Activated CD4-positive, alpha-beta T cell treated with anti-CD3 and anti-CD28 coated beads, Interleukin-2, amount 50 U/mL, for 48 hours (primary cell): ENCODE data around the gene ASB8.
A peak's percentile ranks its signal among the peaks of the same experiment; 100 is the strongest.

Experiments
- DNase-seq, 2 experiments: peaks; one replicate each; pipeline ENCODE4 v3.0.0-alpha.2; 2020

ASB8 gene

GRCh38 chr12:48157018-48157888, at the start of gene ASB8:
TSS of gene ASB8 (minus strand) at chr12:48157515. CDS start at chr12:48153496, 4,019 bp downstream.
- peak; percentile 99 for DNase-seq

GRCh38 chr12:48203192-48203591, 45.9 kb upstream of the ASB8 start, which contains the start of gene OR10AD1:
TSS of gene OR10AD1 (minus strand) at chr12:48203292. CDS start at chr12:48203292, 0 bp downstream.
- DNase-seq = no peak

DNA sequence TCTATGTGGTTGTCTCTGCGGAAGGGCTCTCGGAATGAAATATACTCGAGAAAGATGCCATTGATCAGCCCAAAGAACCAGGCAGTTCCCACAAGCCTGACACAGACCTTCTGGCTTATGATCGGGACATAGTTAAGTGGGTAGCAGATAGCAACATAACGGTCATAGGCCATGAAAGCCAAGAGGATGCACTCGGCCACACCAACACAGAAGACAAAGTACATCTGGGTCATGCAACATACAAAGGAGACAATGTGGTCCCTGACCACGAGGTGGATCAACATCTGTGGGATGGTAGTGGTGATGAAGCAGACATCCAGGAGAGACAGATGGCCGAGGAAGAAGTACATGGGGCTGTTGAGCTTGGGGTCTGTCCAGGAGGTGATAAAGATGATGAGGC, 45.5 kb upstream of the ASB8 start:
- no peak for DNase-seq

- DNase-seq = no peak
These were observed 44.2 kb upstream of the ASB8 start for GRCh38 chr12:48201516-48201915.

DNA sequence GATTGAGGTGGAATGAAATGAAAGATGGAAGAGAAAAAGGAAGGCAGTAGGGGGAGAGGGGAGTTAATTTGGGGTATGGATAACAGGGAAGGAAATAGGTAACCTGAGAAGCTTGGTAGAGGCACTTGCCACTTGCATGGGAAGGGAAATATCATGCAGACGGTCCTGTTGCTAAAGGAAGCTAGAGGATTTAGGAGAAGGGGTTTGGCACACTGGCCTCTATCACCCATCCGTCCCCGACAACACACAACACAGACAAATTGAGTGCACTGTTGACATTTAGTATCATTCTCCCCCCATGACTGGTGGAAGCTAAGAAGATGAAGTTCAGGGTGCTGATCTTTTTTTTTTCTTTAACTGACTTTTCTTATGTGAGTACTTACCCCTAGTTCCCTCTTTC, 43.8 kb upstream of the ASB8 start:
- DNase-seq = no peak

GRCh38 chr12:48199774-48200221, 42.5 kb upstream of the ASB8 start:
- no peak for DNase-seq

DNA sequence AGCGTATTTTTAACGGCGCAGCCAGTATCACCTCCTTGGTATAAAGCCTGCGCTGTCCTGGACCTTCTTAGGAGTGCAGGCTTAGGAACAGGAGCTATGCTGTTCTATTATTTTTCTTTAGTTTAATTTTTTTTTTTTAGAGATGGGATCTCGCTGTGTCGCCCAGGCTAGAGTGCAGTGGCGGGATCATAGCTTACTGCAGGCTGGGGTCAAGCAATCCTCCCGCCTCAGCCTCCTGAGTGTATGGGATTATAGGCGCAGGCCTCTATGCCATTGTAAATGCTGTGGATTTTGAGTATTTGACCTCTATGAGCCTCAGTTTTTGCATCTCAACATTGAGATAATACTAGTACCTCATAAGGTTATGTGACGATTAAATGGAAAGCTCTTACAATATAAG, 41.7 kb upstream of the ASB8 start:
- no peak for DNase-seq

DNA sequence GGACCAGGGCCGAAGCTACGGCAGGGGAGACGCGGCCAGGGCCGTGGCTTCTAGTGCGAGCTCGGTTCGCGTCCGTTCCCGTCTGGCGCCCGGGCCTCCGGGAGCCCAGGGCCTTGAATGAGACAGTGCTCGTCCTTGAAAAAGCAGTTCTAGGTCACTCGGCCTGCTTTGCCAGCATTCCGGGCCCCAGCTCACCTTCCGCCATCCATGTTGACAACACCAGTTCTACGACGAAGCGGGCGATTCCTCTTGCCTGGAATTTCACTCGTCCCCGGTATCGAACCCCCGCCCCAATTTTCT, 41.3 kb upstream of the ASB8 start:
- peak; percentile 39 to 50 for DNase-seq

GRCh38 chr12:48197971-48198671, 40.8 kb upstream of the ASB8 start:
- DNase-seq = peak; percentile 95 to 96

GRCh38 chr12:48197549-48197970, 40.2 kb upstream of the ASB8 start:
- no peak for DNase-seq

DNA sequence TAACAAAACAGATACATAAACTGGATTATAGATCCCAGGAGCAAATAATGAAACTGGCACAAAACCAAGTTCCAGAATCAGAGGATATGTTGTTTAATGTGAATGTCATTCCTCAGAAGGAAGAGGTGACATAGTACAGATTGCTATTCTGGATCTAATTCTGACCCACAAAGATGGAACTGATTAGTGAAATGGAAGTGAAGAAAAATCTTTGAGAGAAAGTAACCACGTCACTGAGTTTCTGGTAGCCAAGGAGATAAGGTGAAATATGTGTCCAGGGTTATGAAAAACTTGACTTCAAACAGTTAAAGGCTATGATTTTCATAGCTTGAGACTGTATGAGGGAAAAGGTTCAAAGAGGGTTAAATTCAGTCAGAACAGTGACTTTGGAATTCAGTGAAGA, 37.5 kb upstream of the ASB8 start:
- DNase-seq = no peak

DNA sequence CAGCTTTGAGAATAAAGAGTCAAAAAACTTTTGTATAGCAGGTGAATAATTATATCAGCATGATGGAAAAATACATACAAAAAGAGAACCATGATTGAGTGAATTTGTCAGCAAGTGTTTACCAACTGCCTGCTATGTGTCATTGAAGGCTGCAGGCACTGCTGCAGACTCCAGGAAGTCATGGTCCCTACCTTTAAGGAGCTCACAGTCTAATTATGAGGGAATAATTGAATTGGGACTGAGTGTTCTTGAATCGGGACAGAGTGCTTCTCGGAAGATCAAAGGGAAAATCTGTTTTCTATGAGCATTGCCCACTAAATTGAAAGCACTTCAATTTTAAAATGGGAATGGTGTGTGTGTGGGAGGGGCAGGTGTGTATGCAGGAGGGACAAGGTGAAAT, 36.3 kb upstream of the ASB8 start:
- DNase-seq = no peak

DNA sequence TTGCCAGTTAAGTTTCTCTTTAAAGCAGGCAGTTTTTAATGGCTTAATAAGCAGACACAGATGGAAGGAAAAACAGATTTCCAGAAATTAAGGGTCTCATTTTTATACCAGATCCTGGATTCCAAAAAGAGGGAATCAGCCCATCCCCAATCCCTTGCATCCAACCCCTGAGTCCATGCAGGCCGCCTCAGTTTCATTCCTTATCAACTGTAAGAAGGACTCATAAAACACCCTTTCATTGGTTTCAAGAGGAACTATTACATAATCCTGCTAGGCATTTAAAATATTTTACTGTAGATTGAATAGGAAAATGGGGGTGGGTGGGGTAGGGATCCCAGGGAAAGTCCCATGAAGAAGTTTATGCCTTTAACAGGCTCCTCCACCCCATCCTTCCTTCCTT, 35.5 kb upstream of the ASB8 start:
- no peak for DNase-seq

- DNase-seq = no peak
These were observed 33.8 kb upstream of the ASB8 start for GRCh38 chr12:48191096-48191495.

- DNase-seq = peak; percentile 77 to 79
These were observed 32.2 kb upstream of the ASB8 start for GRCh38 chr12:48189331-48190125.

- no peak for DNase-seq
These were observed 30.8 kb upstream of the ASB8 start for GRCh38 chr12:48187916-48188695.

- no peak for DNase-seq
These were observed 28.0 kb upstream of the ASB8 start for GRCh38 chr12:48185181-48185919.

DNA sequence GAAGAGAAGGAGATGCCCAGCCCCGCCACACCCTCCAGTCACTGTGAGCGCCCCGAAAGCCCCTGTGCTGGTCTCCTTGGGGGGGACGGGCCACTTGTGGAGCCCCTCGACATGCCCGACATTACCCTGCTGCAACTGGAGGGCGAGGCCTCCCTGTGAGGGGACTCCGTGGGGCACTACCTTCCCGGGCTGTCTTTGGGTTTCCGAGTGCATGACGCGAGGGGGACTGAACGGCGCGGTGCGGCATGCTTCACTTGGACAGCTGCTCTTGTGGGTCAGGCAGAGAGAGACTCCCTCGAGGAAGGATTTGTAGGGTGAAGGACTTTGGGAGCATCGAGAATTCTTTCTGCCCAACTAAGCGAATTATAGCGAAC, 27.2 kb upstream of the ASB8 start:
- DNase-seq = no peak

DNA sequence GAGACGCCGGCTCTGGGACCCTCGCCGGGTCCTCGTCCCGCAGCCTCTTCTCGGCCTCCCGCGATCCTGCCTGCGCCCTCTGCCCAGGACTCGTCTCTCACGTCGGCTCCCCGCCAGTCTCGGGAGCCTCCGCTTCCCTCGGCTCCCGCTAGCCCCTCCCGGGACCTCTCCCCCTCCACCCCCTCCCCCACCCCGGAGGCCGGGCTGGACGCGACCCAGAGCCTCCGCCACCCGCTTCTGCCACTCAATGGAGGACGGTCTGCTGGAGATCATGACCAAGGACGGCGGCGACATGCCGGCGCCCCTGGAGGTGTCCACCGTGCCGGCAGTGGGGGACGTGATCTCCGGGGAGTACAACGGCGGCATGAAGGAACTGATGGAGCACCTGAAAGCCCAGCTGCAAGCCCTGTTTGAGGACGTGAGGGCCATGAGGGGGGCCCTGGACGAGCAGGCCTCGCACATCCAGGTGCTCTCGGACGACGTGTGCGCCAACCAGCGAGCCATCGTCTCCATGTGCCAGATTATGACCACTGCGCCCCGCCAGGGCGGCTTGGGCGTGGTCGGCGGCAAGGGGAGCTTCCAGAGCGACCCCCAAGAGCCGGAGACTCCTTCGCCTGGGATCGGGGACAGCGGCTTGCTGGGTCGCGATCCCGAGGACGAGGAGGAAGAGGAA, 26.7 kb upstream of the ASB8 start:
- DNase-seq = peak; percentile 27 to 28

DNA sequence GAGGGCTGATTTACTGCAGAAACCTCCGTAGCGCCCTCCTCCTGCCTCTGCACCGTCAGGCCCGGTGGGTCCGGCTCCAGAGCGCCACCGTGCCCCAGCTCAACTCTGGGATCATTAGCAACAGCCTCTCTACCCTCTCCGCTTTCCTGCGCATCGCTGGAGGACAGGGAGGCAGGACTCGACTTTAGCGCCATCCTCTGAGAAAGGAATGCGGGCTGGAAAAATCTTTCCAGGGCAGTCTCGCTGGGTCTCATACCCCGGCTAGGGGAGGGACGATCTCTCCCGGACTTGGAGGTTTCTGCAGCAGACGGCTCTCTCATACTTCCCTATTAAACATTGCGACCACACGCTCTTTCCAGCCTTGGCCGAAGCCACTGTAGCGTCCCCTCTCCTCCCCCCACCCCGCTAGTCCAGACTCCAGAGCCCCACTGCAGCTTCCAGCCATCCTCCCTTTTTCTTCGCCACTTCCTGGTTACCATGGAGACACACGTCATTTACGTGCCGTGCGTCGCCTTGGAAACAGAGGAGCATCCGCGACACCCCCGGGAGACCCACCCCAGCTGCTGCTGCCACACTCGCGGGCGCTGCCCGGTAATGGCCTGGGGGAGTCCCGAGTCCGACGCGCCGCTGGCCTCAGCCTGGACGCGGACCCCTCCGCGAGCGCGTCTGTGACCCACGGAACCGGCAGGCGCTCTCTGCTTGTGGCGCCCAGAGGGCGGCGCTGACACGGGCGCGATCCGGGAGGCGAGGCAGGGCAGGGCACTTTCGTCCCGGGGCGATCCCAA, 26.0 kb upstream of the ASB8 start, which contains the start of gene CCDC184:
TSS of gene CCDC184 (plus strand) at position 554 of the 785 bp plus-strand sequence. CDS start 479 bp downstream, outside the sequence.
- peak; percentile 70 to 74 for DNase-seq
